Effector memory CD4-positive, alpha-beta T cell (primary cell): Measurements from ENCODE around the gene PDZRN3.

Source experiments
- DNase-seq, 3 donors: peaks; one replicate each; pipeline ENCODE4 v3.0.0-alpha.2; 2020
- H3K27ac ChIP-seq: 2 replicates; pipeline ENCODE4 v1.7.0; 2013; ENCODE audit warnings: mild to moderate bottlenecking, low read length, moderate library complexity; ENCODE audit not compliant: insufficient read depth, poor library complexity, severe bottlenecking
- H3K27me3 ChIP-seq: replicated peaks from 2 replicates; pipeline ENCODE4 v1.7.0; 2013; ENCODE audit warnings: mild to moderate bottlenecking, low read length; ENCODE audit not compliant: insufficient read depth, control insufficient read depth, poor library complexity, severe bottlenecking
- H3K36me3 ChIP-seq: 2 replicates; pipeline ENCODE4 v1.7.0; 2013; ENCODE audit warnings: mild to moderate bottlenecking, low read length, moderate library complexity; ENCODE audit not compliant: control insufficient read depth, insufficient read depth
- H3K4me1 ChIP-seq: 2 replicates; pipeline ENCODE4 v1.7.0; 2013; ENCODE audit warnings: low read length, mild to moderate bottlenecking; ENCODE audit not compliant: control insufficient read depth, insufficient read depth, poor library complexity, severe bottlenecking
- H3K4me3 ChIP-seq: 2 replicates; pipeline ENCODE4 v1.7.0; 2013; ENCODE audit warnings: low read length, low read depth, mild to moderate bottlenecking; ENCODE audit not compliant: insufficient read depth, poor library complexity, severe bottlenecking
- H3K9me3 ChIP-seq: 2 replicates; pipeline ENCODE4 v1.7.0; 2013; ENCODE audit warnings: mild to moderate bottlenecking, low read length, moderate library complexity; ENCODE audit not compliant: control insufficient read depth

PDZRN3 gene

DNA sequence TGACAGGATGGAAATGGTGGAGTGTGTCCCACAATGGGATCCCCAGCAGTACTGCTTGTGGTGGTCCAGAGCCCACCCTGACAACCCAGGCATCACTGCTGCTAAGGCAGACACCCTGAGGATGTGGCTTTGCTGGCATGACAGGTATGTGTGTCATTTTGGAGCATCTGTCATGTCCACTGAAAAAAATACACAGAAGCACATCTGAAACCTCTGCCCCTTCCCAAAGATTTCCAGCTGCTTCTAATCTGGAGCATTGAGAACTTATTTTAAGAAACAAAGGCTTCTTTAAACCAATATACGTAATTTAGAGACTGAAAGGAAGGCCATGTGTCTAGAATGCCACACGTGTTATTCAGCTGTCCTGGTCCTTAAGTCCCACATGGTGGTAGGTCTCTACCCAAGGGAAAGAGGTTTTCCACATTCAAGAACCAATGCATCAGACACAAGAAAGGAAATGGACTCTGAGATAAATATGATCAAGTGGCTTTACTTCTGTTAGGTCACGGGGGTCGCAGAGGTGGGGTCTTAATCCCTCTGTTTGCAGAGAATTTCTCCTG is 88.3 kb downstream of the PDZRN3 start:
- Histone ChIP-seq H3K4me1 (no peaks in the 10 kb centered on the region), H3K36me3 (no peaks in the 10 kb centered on the region), H3K4me3 (no peak overlapping the region), H3K9me3 (no peaks in the 10 kb centered on the region), H3K27ac (no peak overlapping the region), H3K27me3 (no peaks in the 10 kb centered on the region)
- no peak for DNase-seq

DNA sequence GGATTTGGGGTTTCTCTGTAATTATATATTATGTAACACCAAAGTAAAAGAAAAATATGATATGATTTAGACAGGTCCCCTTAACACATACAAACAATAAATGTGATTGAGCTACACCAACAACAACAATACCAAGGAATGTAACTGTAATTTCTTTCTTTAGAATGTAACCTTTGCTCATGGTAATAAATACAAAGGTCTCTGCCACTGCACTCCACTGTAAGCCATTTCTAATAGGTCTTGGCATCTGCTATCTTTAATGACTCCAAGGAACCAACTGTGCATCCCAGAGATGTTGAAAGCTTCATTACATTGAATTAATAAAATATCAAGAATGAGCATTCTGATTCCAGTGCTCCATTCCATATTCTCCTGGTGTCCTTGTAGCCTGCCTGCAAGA is 88.8 kb downstream of the PDZRN3 start:
- H3K4me1 ChIP-seq: no peaks in the 10 kb centered on the region
- no peaks in the 10 kb centered on the region for H3K36me3 ChIP-seq
- DNase-seq: no peak
- no peak overlapping the region for H3K4me3 ChIP-seq
- no peak overlapping the region for H3K27ac ChIP-seq
- no peaks in the 10 kb centered on the region for H3K27me3 ChIP-seq
- H3K9me3 ChIP-seq: no peaks in the 10 kb centered on the region

DNA sequence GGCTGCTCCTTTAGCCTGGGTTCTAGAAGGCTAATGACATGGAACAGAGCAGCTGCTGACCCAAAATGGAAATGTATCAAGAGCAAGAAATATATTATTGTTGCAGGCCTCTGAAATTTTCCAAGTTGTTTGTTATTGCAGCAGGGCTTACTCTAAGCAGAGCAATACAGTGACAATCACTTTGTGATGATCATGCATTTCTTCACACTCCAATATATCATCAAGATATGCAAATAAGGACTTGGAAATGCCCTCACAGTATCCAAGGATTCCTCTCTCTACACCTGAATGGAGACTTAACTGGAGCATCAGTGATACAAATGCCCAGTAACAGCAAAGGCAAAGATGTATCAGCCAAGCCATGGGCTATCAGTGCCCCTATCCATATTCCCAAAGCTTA is 89.6 kb downstream of the PDZRN3 start:
- Histone ChIP-seq H3K27me3 (no peaks in the 10 kb centered on the region), H3K9me3 (no peaks in the 10 kb centered on the region), H3K36me3 (no peaks in the 10 kb centered on the region), H3K27ac (no peak overlapping the region), H3K4me3 (no peak overlapping the region), H3K4me1 (no peaks in the 10 kb centered on the region)
- no peak for DNase-seq

DNA sequence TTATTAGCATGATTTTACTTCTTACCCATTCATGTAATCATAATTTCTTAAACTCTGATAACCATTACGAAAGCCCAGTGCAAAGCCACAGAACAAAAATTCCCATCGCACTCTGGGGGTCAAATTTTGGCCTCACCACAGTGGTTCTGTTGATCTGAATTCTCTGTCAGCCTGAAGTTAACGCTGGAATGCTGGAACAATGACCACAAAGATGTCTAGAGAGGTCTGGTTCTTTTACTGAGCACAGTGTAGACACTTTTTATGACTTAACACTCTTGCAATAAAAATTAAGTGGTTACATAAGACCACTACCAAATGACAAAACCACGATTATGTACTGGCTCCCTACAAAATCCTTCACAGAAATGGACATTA is 94.7 kb downstream of the PDZRN3 start:
- Histone ChIP-seq H3K4me1 (no peaks in the 10 kb centered on the region), H3K27ac (no peak overlapping the region), H3K27me3 (no peaks in the 10 kb centered on the region), H3K9me3 (no peaks in the 10 kb centered on the region), H3K4me3 (no peak overlapping the region), H3K36me3 (no peaks in the 10 kb centered on the region)
- DNase-seq: no peak

DNA sequence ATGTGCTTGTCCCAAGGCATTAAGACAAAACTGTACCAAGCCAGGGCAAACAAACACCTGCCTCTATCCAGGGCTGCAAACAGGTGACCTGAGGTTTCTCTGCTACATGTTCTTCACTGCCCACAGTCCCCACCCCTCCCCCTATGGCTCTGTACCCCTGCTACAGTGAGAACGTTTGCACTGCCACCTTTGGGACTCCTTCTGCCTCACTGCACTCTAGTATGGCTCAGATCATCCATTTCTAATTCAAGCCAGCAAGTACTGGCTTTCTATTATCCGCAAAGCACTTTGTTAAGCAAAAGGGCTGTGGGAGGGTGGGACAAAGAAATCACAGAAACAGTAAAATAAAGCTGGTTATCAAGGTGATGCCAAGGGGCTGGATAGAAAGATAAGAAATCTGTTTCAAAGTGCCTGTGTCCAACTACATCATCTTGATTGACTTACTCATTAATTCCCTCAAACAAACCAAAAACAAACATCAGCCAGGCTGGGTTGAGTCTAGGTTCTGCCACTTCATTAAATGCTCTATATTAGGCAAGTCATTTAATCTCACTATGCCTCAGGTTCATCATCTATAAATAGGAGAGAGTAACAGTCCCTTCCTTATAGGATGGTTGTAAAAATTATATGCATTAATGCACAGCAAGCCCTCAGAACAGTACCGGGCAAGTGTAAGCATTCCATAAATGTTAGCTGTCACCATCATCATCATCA is 95.3 kb downstream of the PDZRN3 start:
- H3K4me1 ChIP-seq: no peaks in the 10 kb centered on the region
- DNase-seq: no peak
- H3K36me3 ChIP-seq: no peaks in the 10 kb centered on the region
- no peaks in the 10 kb centered on the region for H3K9me3 ChIP-seq
- no peak overlapping the region for H3K27ac ChIP-seq
- H3K27me3 ChIP-seq: no peaks in the 10 kb centered on the region
- H3K4me3 ChIP-seq: no peak overlapping the region

DNA sequence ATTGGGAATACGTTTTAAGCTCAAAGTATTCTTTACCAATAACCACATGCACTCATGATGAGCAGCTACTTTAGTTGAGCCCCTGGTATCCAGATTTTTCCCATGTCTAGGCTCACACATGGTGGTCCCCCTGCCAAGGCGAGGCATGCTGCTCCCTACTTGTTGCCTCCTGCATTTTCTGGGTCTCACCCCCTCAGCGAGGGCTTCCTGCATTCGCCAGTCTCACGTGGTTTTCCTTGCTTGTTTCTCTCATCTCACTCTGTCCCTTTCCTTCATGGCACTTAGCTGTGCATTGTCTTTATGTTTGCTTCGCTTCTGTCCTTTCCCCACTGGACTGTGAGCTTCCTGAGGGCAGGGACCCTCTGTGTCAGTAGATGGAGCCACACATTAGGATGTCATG is 99.2 kb downstream of the PDZRN3 start:
- Histone ChIP-seq H3K4me3 (no peak overlapping the region), H3K36me3 (no peaks in the 10 kb centered on the region), H3K27ac (no peak overlapping the region), H3K4me1 (no peaks in the 10 kb centered on the region), H3K27me3 (no peaks in the 10 kb centered on the region), H3K9me3 (no peaks in the 10 kb centered on the region)
- DNase-seq: no peak

DNA sequence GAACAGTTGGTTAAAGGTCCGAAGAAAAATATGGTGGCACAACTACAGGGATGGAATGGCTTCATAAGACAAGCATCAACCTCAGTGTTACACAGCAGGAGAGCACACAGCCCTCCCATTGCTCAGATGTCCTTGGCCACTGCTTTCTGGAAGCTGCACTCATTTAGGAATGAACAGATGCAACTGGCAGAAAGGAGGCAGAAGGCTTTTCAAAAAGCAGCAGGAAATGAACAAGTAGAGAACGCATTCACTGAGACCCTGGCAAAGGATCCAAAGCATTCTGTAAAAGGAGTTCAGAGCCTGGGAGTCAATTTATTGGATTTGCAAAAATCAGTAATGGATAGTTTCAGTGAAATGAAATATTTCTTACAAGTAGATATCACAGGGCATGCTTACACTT is 101.1 kb downstream of the PDZRN3 start:
- H3K4me1 ChIP-seq: no peaks in the 10 kb centered on the region
- H3K9me3 ChIP-seq: no peaks in the 10 kb centered on the region
- H3K27ac ChIP-seq: no peak overlapping the region
- H3K36me3 ChIP-seq: no peaks in the 10 kb centered on the region
- no peak for DNase-seq
- no peaks in the 10 kb centered on the region for H3K27me3 ChIP-seq
- no peak overlapping the region for H3K4me3 ChIP-seq

DNA sequence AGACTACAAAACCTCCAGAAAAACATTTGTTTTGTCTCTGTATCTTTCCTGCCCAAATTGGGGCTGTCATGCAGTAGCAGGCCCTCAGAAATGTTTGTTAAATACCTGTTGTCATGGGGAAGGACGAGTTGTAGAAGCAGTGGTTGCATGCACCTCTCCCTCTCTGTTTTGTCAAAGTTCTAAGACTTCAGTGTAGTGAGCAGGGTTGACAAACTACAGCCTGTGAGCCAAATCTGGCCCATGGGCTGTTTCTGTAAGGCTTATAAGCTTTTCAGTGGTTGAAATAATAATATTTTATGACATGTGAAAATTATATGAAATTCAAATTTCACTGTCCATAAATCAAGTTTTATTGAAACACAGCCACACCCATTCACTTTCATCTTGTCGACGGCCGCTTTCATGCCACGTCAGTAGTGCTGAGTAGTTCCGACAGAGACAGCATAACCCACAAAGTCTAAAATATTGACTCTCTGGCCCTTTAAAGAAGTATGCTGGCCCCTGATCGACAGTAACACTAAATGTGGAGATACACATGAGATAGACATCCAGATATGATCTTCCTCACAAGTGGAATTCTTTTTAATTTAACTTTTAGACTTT is 102.9 kb downstream of the PDZRN3 start:
- H3K36me3 ChIP-seq: no peaks in the 10 kb centered on the region
- H3K27ac ChIP-seq: no peak overlapping the region
- H3K9me3 ChIP-seq: no peaks in the 10 kb centered on the region
- no peak for DNase-seq
- no peak overlapping the region for H3K4me3 ChIP-seq
- H3K27me3 ChIP-seq: no peaks in the 10 kb centered on the region
- H3K4me1 ChIP-seq: no peaks in the 10 kb centered on the region

DNA sequence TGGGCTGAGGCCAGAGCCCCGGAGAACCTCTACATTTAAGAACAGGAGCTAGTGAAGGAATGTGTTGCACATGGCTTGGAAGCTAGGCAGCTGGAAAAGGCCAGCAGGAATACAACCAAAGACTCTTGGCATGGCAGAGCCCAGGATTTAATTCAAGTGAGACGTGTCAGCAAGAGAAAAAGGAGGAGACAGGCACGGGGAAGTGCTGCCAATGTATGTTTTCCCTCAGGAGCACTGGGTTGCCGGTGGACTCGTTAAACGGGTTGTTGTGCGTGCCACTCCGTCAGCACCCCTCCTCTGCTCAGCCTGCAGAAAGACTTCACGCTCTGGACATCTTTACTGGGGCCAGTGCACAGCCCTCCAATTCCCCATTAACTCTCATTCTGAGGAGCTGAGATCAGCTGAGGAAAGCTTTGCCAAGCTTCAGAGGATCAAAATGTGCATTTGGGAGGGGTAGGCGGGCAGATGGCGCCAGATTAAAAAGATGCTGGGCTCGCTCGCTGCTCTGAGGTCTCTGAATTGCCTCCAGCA is 103.7 kb downstream of the PDZRN3 start:
- DNase-seq: no peak
- H3K27ac ChIP-seq: no peak overlapping the region
- no peaks in the 10 kb centered on the region for H3K27me3 ChIP-seq
- no peaks in the 10 kb centered on the region for H3K36me3 ChIP-seq
- H3K9me3 ChIP-seq: no peaks in the 10 kb centered on the region
- H3K4me3 ChIP-seq: no peak overlapping the region
- no peaks in the 10 kb centered on the region for H3K4me1 ChIP-seq

DNA sequence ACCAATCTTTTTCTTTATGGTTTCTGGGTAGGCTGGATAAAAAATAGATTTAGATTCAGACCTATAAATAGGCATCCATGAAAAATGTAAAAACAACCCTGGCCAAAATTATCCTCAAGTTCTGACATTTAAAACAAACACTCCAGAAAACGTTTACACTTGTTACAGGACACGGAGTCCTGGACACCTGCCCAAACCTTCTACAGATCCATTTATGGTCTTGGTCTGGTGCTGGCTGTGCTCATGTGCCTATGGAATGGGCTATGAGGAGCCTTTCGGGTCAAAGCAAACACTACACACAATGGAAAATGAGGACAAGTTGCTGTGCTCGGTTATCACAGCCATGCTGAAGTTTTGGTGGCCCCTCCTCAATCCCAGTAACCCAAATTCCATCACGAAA is 108.1 kb downstream of the PDZRN3 start:
- no peaks in the 10 kb centered on the region for H3K4me1 ChIP-seq
- H3K9me3 ChIP-seq: no peaks in the 10 kb centered on the region
- no peak overlapping the region for H3K27ac ChIP-seq
- H3K4me3 ChIP-seq: no peak overlapping the region
- no peaks in the 10 kb centered on the region for H3K27me3 ChIP-seq
- no peaks in the 10 kb centered on the region for H3K36me3 ChIP-seq
- DNase-seq: no peak
